Keratinocyte (primary cell): ENCODE measurements around the gene IFT122. TPM values are rescaled to one million over a fixed set of nuclear protein-coding genes. Genes with fewer than 3 reads are reported as not detected.

Experiments used
- DNase-seq: peaks from one replicate; pipeline ENCODE4 v3.0.0-alpha.2; 2011; ENCODE audit warnings: low read depth, missing footprints, low spot score
- FAIRE-seq: peaks from 2 replicates; lab custom pipeline; 2011; peaks lifted over from hg19 to GRCh38; lab: Jason Lieb, UNC
- H2AFZ ChIP-seq: 2 replicates; pipeline ENCODE4 v1.6.0; 2012; ENCODE audit warnings: low read length, control low read depth, inconsistent platforms; ENCODE audit not compliant: control insufficient read depth
- H3K27ac ChIP-seq: 2 replicates; pipeline ENCODE4 v1.5.1; 2011; ENCODE audit warnings: low read length; ENCODE audit not compliant: control insufficient read depth, insufficient read depth
- H3K27me3 ChIP-seq: 3 replicates; pipeline ENCODE4 v1.6.0; 2011; ENCODE audit warnings: low read length; ENCODE audit not compliant: control insufficient read depth, insufficient read depth; ENCODE audit errors: extremely low read depth
- H3K36me3 ChIP-seq, 2 experiments: 2 replicates in 1 of 2; 3 replicates in 1 of 2; pipeline ENCODE4 v1.5.1; 2011; ENCODE audit warnings: low read length in 2 of 2, mild to moderate bottlenecking in 1 of 2; ENCODE audit not compliant: control insufficient read depth in 2 of 2, insufficient read depth in 2 of 2; ENCODE audit errors: extremely low read depth in 1 of 2
- H3K4me1 ChIP-seq: 3 replicates; pipeline ENCODE4 v1.5.1; 2011; ENCODE audit warnings: low read length; ENCODE audit not compliant: control insufficient read depth, insufficient read depth; ENCODE audit errors: extremely low read depth
- H3K4me2 ChIP-seq: 3 replicates; pipeline ENCODE4 v1.6.0; 2011; ENCODE audit warnings: low read depth, low read length; ENCODE audit not compliant: control insufficient read depth, insufficient read depth; ENCODE audit errors: extremely low read depth
- H3K4me3 ChIP-seq, 3 experiments: fragments of 200-600 bp in 1 of 3; sonication (generic) in 1 of 3; 2 replicates in 2 of 3; 3 replicates in 1 of 3; pipeline ENCODE4 v1.5.1; 2011 to 2016; ENCODE audit warnings: low read length in 3 of 3, mild to moderate bottlenecking in 3 of 3, control low read depth in 2 of 3, inconsistent platforms in 1 of 3, low read depth in 1 of 3, mixed read lengths in 1 of 3, mixed run types in 1 of 3, moderate library complexity in 1 of 3; ENCODE audit not compliant: control insufficient read depth in 2 of 3, insufficient read depth in 2 of 3; ENCODE audit errors: extremely low read depth in 1 of 3
- H3K79me2 ChIP-seq: 2 replicates; pipeline ENCODE4 v1.6.0; 2012; ENCODE audit warnings: low read length; ENCODE audit not compliant: control insufficient read depth, insufficient read depth
- H3K9ac ChIP-seq: 3 replicates; pipeline ENCODE4 v1.6.0; 2011; ENCODE audit warnings: low read length; ENCODE audit not compliant: control insufficient read depth, insufficient read depth; ENCODE audit errors: extremely low read depth
- H3K9me1 ChIP-seq: 3 replicates; pipeline ENCODE4 v1.6.0; 2011; ENCODE audit warnings: low read length; ENCODE audit not compliant: control insufficient read depth, insufficient read depth; ENCODE audit errors: extremely low read depth
- H3K9me3 ChIP-seq: 2 replicates; pipeline ENCODE4 v1.5.1; 2012; ENCODE audit warnings: low read depth, low read length; ENCODE audit not compliant: control insufficient read depth
- H4K20me1 ChIP-seq: 3 replicates; pipeline ENCODE4 v1.6.0; 2011; ENCODE audit warnings: low read length; ENCODE audit not compliant: control insufficient read depth, insufficient read depth; ENCODE audit errors: extremely low read depth
- CTCF ChIP-seq, 3 experiments: IDR thresholded peaks in 1 of 3; conservative IDR thresholded peaks in 1 of 3; optimal IDR thresholded peaks in 1 of 3; 2 replicates in 2 of 3; 3 replicates in 1 of 3; pipeline versions ENCODE3 to v1.5.1; 2011; ENCODE audit warnings: low read length in 3 of 3, mild to moderate bottlenecking in 3 of 3, moderate library complexity in 2 of 3, control low read depth in 1 of 3, inconsistent platforms in 1 of 3; ENCODE audit not compliant: insufficient read depth in 2 of 3; ENCODE audit errors: extremely low read depth in 1 of 3
- EZH2 ChIP-seq: IDR thresholded peaks from one replicate; pipeline ENCODE4 v1.6.1; 2012; ENCODE audit warnings: inconsistent platforms, mild to moderate bottlenecking, low read length, moderate library complexity
- dilution Hi-C: fragments of 300-500 bp; cut with MboI; formaldehyde crosslinking; loops from one replicate; pipeline ENCODE4 v1.7.0; 2020; ENCODE audit warnings: low sequenced_read_pairs; ENCODE audit not compliant: extremely low pct_ligation_motif_present
- polyA plus RNA-seq, 5 experiments: library from polyadenylated mRNA; depleted of rRNA in 3 of 5; stranded (reverse) in 3 of 5; stranded (forward) in 1 of 5; unstranded in 1 of 5; fragments of >200 nt; gene quantifications; 1 replicate in 1 of 5; 2 replicates in 3 of 5; 3 replicates in 1 of 5; pipeline versions ENCODE4 v1.2.1 to v1.2.3, GENCODE V29; 2011 to 2012; ENCODE audit warnings: missing spikeins in 2 of 5, low read depth in 1 of 5, low replicate concordance in 1 of 5

IFT122 gene
- polyA plus RNA-seq, 1 donor (not counting 4 experiments of a cell fraction or from before 2014, with no cell fraction given) = 7.1 TPM

GRCh38 chr3:129428376-129429079 is 11.5 kb upstream of the IFT122 start, which contains the start of gene EFCAB12:
Gene EFCAB12, minus strand, starts transcription at chr3:129428636. Its CDS starts 148 bp downstream, at chr3:129428488.
- Histone ChIP-seq H3K9me3 (no peaks in the 10 kb centered on the region), H3K79me2 (no peaks in the 10 kb centered on the region)
- no peak for FAIRE-seq

GRCh38 chr3:129429080-129429451 is 11.0 kb upstream of the IFT122 start:
- FAIRE-seq = no peak
- H3K4me3 ChIP-seq = no peak overlapping the region
- H3K36me3 ChIP-seq = peaks cover 12 to 24% of the 10 kb centered on the region in 2 experiments
- H3K9me1 ChIP-seq = no peaks in the 10 kb centered on the region
- H3K9ac ChIP-seq = no peak overlapping the region
- H3K79me2 ChIP-seq = no peaks in the 10 kb centered on the region
- H4K20me1 ChIP-seq = no peaks in the 10 kb centered on the region
- no peaks in the 10 kb centered on the region for H3K9me3 ChIP-seq
- peak overlapping the region; percentile 100 for H3K4me2 ChIP-seq
- no peaks in the 10 kb centered on the region for H3K27me3 ChIP-seq
- no peak for DNase-seq
- dilution Hi-C loops = no loop called here
- no peak for TF ChIP-seq EZH2
- TF ChIP-seq CTCF (optimal IDR thresholded peaks at IDR 0.05 in 1 of 3, IDR thresholded peaks at IDR 0.05 in 1 of 3, conservative IDR thresholded peaks at IDR 0.05 in 1 of 3; ENCODE audit: extremely low read depth in 1 of 3, insufficient read depth in 2 of 3, low read length in 3 of 3) = no peak
- H2AFZ ChIP-seq = no peak overlapping the region
- peaks cover 29% of the 10 kb centered on the region for H3K4me1 ChIP-seq
- peak overlapping the region; percentile 65 for H3K27ac ChIP-seq

More at GRCh38 chr3:129428376-129429079, 11.5 kb upstream of the IFT122 start, which contains the start of gene EFCAB12:
- H4K20me1 ChIP-seq = no peaks in the 10 kb centered on the region
- H3K27ac ChIP-seq = peak within 1 kb of the TSS; percentile 65
- peak within 1 kb of the TSS; percentile 64 for H3K9ac ChIP-seq
- H3K4me2 ChIP-seq = peak within 1 kb of the TSS; percentile 100
- H3K9me1 ChIP-seq = no peaks in the 10 kb centered on the region
- H3K4me1 ChIP-seq = peaks cover 35% of the 10 kb centered on the region
- TF ChIP-seq EZH2 (no peak), CTCF (optimal IDR thresholded peaks at IDR 0.05 in 1 of 3, IDR thresholded peaks at IDR 0.05 in 1 of 3, conservative IDR thresholded peaks at IDR 0.05 in 1 of 3; ENCODE audit: extremely low read depth in 1 of 3, insufficient read depth in 2 of 3, low read length in 3 of 3) (no peak)
- no peaks in the 10 kb centered on the region for H3K27me3 ChIP-seq
- dilution Hi-C loops = no loop called here
- H2AFZ ChIP-seq = peak within 1 kb of the TSS; percentile 93
- peak within 1 kb of the TSS; percentile 34 to 86 (median 70) for H3K4me3 ChIP-seq
- DNase-seq = peak; percentile 65
- H3K36me3 ChIP-seq = peaks cover 10 to 19% of the 10 kb centered on the region in 2 experiments
